Activated CD8-positive, alpha-beta memory T cell treated with anti-CD3 and anti-CD28 coated beads, Interleukin-2, amount 50 U/mL, for 4 hours (primary cell): ENCODE measurements around the gene MADD.

Experiments
- DNase-seq: peaks from one replicate; pipeline ENCODE4 v3.0.0-alpha.2; 2020

Gene MADD

GRCh38 chr11:47253660-47254059, 16.3 kb upstream of the MADD start:
- no peak for DNase-seq

GRCh38 chr11:47254386-47254785, 15.5 kb upstream of the MADD start:
- DNase-seq, result no peak

- no peak for DNase-seq
These were observed 13.6 kb upstream of the MADD start for GRCh38 chr11:47256374-47256773.

- DNase-seq, result no peak
These were observed 12.8 kb upstream of the MADD start for GRCh38 chr11:47257177-47257516.

GRCh38 chr11:47257517-47258316, 12.2 kb upstream of the MADD start, which contains the start of gene NR1H3:
NR1H3 (plus strand) TSS chr11:47257996; CDS start chr11:47259217, 1,221 bp downstream.
- DNase-seq, result no peak

GRCh38 chr11:47258317-47258902, 11.5 kb upstream of the MADD start:
- no peak for DNase-seq

- peak; percentile 45 for DNase-seq
These were observed 10.5 kb upstream of the MADD start for GRCh38 chr11:47259232-47259977.

- no peak for DNase-seq
These were observed 9.6 kb upstream of the MADD start for GRCh38 chr11:47260366-47260765.

GRCh38 chr11:47261291-47261800, 8.6 kb upstream of the MADD start:
- DNase-seq, result no peak

GRCh38 chr11:47264119-47264518, 5.8 kb upstream of the MADD start:
- no peak for DNase-seq

GRCh38 chr11:47264521-47264920, 5.4 kb upstream of the MADD start:
- DNase-seq, result no peak

- no peak for DNase-seq
These were observed 2.1 kb upstream of the MADD start for GRCh38 chr11:47267876-47268275.

GRCh38 chr11:47268448-47269001, 1.4 kb upstream of the MADD start:
- DNase-seq, result no peak

- peak; percentile 84 for DNase-seq
These were observed 718 bp upstream of the MADD start for GRCh38 chr11:47269002-47269828.

GRCh38 chr11:47270331-47271271, 668 bp downstream of the MADD start:
- DNase-seq, result peak; percentile 20

- no peak for DNase-seq
These were observed 1.4 kb downstream of the MADD start for GRCh38 chr11:47271328-47271727.

GRCh38 chr11:47271961-47272661, 2.2 kb downstream of the MADD start:
- no peak for DNase-seq

GRCh38 chr11:47272706-47273105, 2.8 kb downstream of the MADD start:
- no peak for DNase-seq

- no peak for DNase-seq
These were observed 4.7 kb downstream of the MADD start for GRCh38 chr11:47274495-47275235.

GRCh38 chr11:47276923-47277322, 7.0 kb downstream of the MADD start:
- DNase-seq, result no peak
